Activated T-cell treated with anti-CD3 and anti-CD28 coated beads, Interleukin-2, amount 50 U/mL, for 48 hours (primary cell): ENCODE data around the gene FN3KRP.
"Not testable (repeated sequence)": the region's sequence is repeated elsewhere in the genome, so short reads cannot be mapped to it uniquely, and the experiment has no call there.

ENCODE experiments used
- DNase-seq, 2 experiments: peaks; one replicate each; pipeline ENCODE4 v3.0.0-alpha.2; 2020

Gene FN3KRP

GRCh38 chr17:82709676-82710498, 6.6 kb upstream of the FN3KRP start:
- no peak for DNase-seq

- no peak for DNase-seq
Measured at GRCh38 chr17:82710499-82711232, 5.8 kb upstream of the FN3KRP start.

GRCh38 chr17:82713071-82713723, 3.3 kb upstream of the FN3KRP start:
- no peak for DNase-seq

DNA sequence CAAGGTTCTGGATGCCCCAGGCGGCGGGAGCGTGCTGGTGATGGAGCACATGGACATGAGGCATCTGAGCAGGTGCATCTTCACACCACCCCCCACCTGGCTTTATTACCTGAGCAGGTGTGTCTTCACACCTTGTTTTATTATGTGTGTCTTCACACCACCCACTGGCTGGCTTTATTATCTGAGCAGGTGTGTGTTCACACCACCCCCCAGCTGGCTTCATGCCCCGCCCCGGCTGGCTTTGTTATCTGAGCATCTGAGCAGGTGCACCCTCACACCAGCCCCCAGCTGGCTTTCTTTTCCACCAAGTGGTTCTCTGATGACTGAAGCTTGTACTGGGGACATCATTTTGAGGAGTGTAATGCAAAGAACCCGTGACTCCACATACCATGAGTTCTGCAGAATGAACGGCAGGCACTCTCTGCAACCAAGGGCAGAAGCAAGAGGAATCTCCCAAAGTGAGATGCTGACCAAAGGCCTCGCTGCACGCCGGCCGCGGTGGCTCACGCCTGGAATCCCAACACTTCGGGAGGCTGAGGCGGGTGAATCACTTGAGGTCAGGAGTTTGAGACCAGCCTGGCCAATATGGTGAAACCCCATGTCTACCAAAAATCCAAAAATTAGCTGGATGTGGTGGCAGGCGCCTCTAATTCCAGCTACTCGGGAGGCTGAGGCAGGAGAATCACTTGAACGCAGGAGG, 2.6 kb downstream of the FN3KRP start:
- DNase-seq: no peak

GRCh38 chr17:82720204-82720603, 3.7 kb downstream of the FN3KRP start:
- no peak for DNase-seq

DNA sequence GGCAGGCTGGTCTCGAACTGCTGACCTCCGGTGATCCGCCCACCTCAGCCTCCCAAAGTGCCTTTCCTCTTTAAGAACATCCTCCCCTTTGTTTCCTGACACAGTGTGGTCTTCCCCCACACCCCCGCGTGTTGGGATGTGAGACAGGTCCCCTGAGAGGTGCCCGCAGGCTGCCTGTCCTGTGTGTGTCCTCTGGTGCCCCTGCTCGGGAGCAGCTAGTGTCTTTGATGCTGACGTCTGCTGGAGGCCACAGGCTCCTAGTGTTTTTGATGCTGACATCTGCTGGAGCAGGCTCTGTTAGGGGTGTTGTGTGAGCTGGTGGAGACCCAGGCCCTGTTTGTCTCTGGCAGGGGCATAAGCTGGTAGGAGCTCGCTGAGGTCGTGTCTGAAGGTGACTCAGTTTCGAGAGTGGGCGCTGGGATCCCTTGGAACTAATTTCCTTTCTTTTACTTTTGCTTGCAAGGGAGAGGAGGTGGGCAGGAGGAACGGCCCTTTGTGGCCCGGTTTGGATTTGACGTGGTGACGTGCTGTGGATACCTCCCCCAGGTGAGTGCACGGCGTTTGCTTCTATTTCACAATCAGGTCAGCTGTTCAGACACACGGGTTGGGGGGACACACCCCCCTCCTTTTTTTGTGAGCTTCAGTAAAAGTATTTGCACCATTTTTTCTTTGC, 6.0 kb downstream of the FN3KRP start:
- DNase-seq: no peak

GRCh38 chr17:82723169-82723807, 6.8 kb downstream of the FN3KRP start:
- no peak for DNase-seq

- DNase-seq: no peak
Measured at GRCh38 chr17:82726427-82726826, 9.9 kb downstream of the FN3KRP start.

GRCh38 chr17:82729479-82730260, 13.2 kb downstream of the FN3KRP start:
- no peak for DNase-seq

DNA sequence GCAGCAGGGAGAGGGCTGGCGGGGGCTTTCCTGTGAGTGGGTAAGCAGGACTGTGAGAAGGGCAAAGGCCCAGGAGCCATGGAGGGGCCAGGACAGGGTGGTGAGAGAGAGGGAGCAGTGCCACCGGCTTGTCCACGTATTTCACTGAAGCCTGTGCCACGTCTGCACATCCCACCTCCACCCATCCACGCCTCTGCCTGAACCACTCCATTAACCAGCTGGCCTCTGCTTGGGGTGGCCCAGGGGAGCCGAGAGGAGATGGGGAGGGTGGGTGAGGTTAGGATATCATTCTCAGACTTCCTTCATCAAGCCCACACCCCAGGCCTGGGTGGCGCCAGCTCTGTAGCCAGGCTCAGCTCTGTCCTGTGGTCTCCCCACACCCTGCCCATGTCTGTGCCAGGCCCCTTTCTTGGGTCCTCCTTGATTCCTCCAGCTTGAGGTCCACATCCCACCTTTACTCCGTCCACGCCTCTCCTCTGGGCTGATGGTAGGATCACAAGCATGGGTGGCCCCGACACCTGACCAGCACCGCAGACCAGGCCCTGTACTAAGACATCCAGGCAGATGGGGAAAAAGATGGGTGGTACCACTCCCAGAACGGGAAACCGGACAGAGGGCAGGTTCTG, 15.7 kb downstream of the FN3KRP start:
- DNase-seq: no peak

DNA sequence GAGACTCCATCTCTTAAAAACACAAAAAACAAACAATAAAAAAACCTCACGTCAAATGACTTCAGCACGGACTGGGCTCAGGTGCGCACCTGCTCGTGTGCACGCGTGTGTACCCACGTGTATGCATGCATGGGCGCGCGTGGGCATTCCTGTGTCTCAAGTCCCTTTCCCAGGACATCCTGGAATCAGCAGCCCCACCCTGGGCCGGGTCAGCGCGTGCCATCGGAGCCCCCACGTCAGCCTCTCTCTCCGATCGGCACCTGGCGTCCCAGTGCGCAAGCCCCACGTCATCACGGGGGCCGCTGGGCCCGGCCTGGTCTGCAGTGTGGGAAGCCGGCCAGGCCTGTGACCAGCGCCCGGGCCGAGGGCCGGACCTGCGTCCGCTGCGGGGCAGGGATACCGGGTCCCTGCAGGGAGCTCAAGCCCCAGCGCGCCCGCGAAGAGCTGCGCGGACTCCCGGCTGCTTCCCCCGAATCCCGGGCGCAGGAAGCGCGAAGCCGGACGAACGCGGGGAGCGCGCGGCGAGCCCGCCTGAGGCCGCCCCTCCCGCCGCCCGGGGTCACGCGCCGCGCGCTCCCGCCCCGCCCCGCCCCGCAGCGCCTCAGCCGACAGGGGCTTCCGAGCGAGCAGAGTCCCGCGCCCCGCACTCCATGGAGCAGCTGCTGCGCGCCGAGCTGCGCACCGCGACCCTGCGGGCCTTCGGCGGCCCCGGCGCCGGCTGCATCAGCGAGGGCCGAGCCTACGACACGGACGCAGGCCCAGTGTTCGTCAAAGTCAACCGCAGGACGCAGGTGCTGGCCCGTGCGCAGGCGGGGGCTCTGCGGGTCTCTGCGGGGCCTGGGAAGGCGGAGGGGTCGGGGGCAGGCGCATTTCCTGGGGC, 18.7 kb downstream of the FN3KRP start, which contains the start of gene FN3K:
TSS of gene FN3K (plus strand) at position 629 of the 880 bp plus-strand sequence. CDS start at position 651, 22 bp downstream.
- peak; percentile 33 to 54 for DNase-seq

- no peak for DNase-seq
Measured at GRCh38 chr17:82736511-82737185, 20.1 kb downstream of the FN3KRP start.

DNA sequence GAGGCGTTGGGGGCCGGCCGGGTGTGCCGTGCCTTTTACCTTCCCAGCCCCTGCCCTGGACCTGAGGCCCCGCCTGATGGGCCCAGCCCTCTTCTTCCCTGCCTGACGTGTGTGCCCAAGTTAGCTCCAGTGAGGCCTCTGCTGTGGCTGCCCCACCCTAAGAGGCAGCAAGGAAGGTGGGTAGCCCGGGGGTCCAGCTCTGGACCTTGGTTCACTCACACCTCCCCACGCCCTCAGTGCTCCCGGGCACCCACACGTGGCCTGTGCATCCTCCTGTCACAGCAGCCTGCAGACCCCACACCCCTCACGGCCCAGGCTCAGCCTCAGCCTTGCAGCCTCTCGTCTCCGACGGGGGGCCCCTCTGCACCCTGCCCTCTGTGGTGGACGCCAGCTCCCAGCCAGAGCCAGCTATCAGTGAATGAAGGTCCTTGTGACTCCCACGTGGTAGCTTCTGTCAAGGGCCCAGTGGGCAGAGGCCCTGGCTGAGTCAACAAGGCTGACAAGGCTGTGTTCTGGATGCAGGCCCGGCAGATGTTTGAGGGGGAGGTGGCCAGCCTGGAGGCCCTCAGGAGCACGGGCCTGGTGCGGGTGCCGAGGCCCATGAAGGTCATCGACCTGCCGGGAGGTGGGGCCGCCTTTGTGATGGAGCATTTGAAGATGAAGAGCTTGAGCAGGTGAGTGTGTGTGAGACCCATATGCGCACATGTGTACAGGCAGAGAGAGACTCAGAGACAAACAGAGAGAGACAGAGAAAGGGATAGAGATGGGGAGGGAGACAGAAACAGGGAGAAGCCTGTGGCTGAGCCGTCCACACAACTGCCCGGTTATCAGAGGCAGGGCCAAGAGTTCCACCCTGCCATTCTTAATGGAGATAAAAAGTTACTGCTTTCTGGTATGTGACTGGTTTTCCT, 21.7 kb downstream of the FN3KRP start:
- no peak for DNase-seq

DNA sequence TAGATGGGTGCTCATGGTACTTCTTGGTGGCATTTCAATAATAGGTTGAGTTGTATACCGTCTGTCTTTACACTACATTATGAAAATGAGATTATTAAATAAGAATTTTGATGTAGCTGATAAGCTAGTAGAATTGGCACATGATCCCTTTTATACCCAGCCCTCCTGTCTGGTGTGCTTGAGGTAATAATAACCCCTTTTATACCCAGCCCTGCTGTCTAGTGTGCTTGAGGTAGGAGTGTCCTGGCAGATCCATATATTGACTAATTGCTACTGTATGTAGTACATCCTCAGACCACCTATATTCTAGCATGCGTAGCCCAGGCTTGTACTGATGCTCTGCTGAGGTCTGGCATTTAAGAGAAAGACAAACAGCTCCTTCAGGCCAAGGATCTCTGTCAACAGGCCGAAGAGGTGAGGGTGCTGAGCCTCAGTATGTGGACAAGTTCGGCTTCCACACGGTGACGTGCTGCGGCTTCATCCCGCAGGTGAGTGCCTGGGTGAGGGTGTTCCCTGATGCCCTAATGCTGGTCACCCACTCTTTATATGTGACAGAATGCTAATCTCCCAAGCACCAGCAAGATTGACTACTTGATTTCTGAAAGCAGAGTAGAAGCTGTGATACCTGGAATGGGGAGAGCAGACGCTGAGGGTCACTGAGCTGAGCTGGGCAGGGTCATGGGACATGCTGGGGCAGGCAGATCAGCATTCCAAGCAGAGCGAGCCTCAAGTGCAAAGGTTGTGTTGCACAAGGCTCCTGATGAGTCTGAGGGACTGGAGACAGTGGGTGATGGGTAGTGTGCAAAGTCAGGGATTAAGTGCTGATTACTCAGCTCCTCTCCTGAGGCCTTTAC, 24.6 kb downstream of the FN3KRP start:
- no peak for DNase-seq

GRCh38 chr17:82743344-82744219, 27.1 kb downstream of the FN3KRP start:
- DNase-seq: no peak

DNA sequence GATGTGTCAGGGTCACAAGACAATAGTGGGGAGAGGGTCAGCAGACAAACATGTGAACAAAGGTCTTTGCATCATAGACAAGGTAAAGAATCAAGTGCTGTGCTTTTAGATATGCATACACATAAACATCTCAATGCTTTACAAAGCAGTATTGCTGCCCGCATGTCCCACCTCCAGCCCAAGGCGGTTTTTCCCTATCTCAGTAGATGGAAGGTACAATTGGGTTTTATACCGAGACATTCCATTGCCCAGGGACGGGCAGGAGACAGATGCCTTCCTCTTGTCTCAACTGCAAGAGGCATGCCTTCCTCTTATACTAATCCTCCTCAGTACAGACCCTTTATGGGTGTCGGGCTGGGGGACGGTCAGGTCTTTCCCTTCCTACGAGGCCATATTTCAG, 28.2 kb downstream of the FN3KRP start:
- not testable (repeated sequence) for DNase-seq
